OCI-LY3 (cell line): ENCODE measurements around the gene DRG2.

Experiments
- H2AFZ ChIP-seq: fragments of 200-600, 300-600 bp; shearing (Covaris generic); 2 replicates; pipeline ENCODE4 v1.6.0; 2014; ENCODE audit warnings: antibody characterized with exemption, low read depth, low read length
- H3K27ac ChIP-seq: fragments of 200-600, 300-600 bp; sonication (generic); 2 replicates; pipeline ENCODE4 v1.5.1; 2014; ENCODE audit warnings: mild to moderate bottlenecking, low read length, moderate library complexity, mixed read lengths
- H3K27me3 ChIP-seq: fragments of 200-600, 300-600 bp; sonication (generic); 2 replicates; pipeline ENCODE4 v1.6.1; 2014; ENCODE audit warnings: low read depth, low read length, mixed read lengths
- H3K36me3 ChIP-seq: fragments of 200-600, 300-600 bp; sonication (generic); replicated peaks from 2 replicates; pipeline ENCODE3; 2014; ENCODE audit warnings: low read depth, low read length, mixed read lengths
- H3K4me1 ChIP-seq: fragments of 300-600, 200-600 bp; sonication (generic); 2 replicates; pipeline ENCODE4 v1.6.1; 2014; ENCODE audit warnings: low read length, mixed read lengths
- H3K4me2 ChIP-seq: fragments of 200-600, 300-600 bp; sonication (generic); 2 replicates; pipeline ENCODE4 v1.6.1; 2014; ENCODE audit warnings: low read length, mixed read lengths
- H3K4me3 ChIP-seq: fragments of 300-600, 200-600 bp; sonication (generic); 2 replicates; pipeline ENCODE4 v1.5.1; 2014; ENCODE audit warnings: antibody characterized with exemption, mild to moderate bottlenecking, low read length, moderate library complexity
- H3K79me2 ChIP-seq: fragments of 300-600, 200-600 bp; shearing (Covaris generic); 2 replicates; pipeline ENCODE4 v1.6.1; 2014; ENCODE audit warnings: mild to moderate bottlenecking, low read length, mixed read lengths
- H3K9ac ChIP-seq: fragments of 300-600, 200-600 bp; shearing (Covaris generic); 2 replicates; pipeline ENCODE4 v1.6.0; 2014; ENCODE audit warnings: mild to moderate bottlenecking, low read length, moderate library complexity
- H3K9me3 ChIP-seq: fragments of 200-600, 300-600 bp; shearing (Covaris generic); 2 replicates; pipeline ENCODE4 v1.6.1; 2014; ENCODE audit warnings: low read length, mixed read lengths; ENCODE audit not compliant: insufficient read depth
- H4K20me1 ChIP-seq: fragments of 200-600, 300-600 bp; sonication (generic); 2 replicates; pipeline ENCODE4 v1.6.1; 2016; ENCODE audit warnings: low read length, mixed read lengths; ENCODE audit not compliant: insufficient read depth
- EZH2phosphoT487 ChIP-seq: fragments of 200-600 bp; shearing (Covaris generic); IDR thresholded peaks from 2 replicates; pipeline ENCODE4 v1.6.1; 2018; ENCODE audit warnings: antibody characterized with exemption, mixed run types, low read depth
- TF ChIP-seq, protein P1 (sequence below): fragments of 200-600, 300-600 bp; sonication (generic); IDR thresholded peaks from 2 replicates; pipeline ENCODE4 v1.5.1; 2014; ENCODE audit warnings: antibody characterized with exemption, low read length, low read depth

Gene DRG2

DNA sequence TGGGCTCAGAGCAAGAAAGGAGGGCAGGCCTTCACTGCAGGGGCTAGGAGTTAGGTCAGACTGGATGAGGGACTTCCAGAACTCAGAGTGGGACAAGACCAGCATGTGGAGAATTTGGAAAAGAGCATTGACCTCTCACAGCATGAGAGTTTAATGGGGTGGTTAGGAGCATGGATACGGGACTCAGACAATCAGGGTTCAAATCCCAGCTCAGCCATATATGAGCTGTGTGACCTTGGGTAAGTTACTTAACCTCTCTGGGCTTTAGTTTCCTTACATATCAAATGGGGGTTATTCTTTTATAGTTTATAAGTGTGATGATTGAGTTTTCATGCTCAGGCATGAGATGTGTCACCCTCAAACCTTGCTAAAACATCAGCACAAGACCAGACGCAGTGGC lies 58.5 kb downstream of the DRG2 start:
- H3K36me3 ChIP-seq: no peaks in the 10 kb centered on the region
- no peak overlapping the region for H3K9ac ChIP-seq
- H3K4me3 ChIP-seq: no peak overlapping the region
- no peaks in the 10 kb centered on the region for H3K79me2 ChIP-seq
- H4K20me1 ChIP-seq: no peaks in the 10 kb centered on the region
- no peak for TF ChIP-seq EZH2phosphoT487
- TF ChIP-seq, protein P1, sequence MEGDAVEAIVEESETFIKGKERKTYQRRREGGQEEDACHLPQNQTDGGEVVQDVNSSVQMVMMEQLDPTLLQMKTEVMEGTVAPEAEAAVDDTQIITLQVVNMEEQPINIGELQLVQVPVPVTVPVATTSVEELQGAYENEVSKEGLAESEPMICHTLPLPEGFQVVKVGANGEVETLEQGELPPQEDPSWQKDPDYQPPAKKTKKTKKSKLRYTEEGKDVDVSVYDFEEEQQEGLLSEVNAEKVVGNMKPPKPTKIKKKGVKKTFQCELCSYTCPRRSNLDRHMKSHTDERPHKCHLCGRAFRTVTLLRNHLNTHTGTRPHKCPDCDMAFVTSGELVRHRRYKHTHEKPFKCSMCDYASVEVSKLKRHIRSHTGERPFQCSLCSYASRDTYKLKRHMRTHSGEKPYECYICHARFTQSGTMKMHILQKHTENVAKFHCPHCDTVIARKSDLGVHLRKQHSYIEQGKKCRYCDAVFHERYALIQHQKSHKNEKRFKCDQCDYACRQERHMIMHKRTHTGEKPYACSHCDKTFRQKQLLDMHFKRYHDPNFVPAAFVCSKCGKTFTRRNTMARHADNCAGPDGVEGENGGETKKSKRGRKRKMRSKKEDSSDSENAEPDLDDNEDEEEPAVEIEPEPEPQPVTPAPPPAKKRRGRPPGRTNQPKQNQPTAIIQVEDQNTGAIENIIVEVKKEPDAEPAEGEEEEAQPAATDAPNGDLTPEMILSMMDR: no peak
- H3K4me2 ChIP-seq: no peak overlapping the region
- H3K27me3 ChIP-seq: no peaks in the 10 kb centered on the region
- H3K9me3 ChIP-seq: no peaks in the 10 kb centered on the region
- no peaks in the 10 kb centered on the region for H3K4me1 ChIP-seq
- H2AFZ ChIP-seq: no peak overlapping the region
- no peak overlapping the region for H3K27ac ChIP-seq

DNA sequence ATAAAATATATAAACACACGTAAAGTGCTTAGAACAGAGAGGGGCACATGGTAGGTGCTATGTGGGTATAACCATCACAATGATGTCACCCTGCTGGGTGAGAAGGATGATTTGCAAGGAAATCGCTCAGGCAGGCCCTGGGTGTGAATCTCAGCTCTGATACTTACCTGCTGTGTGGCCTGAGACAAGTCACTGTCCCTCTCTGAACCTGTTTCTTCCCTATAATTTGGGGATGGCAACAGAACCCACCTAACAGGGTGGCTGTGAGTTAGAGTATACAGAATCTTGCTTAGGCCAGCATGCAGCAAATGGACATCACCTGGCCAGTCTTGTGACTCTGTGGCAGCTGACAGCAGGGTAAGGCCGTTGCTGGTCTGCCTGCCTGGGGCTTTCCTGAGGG lies 59.2 kb downstream of the DRG2 start:
- Histone ChIP-seq H3K4me2 (no peak overlapping the region), H3K9me3 (no peaks in the 10 kb centered on the region), H3K79me2 (no peaks in the 10 kb centered on the region), H3K27me3 (no peaks in the 10 kb centered on the region), H3K9ac (no peak overlapping the region), H2AFZ (no peak overlapping the region), H4K20me1 (no peaks in the 10 kb centered on the region), H3K36me3 (no peaks in the 10 kb centered on the region), H3K4me1 (no peaks in the 10 kb centered on the region), H3K4me3 (no peak overlapping the region), H3K27ac (no peak overlapping the region)
- TF ChIP-seq EZH2phosphoT487: no peak

DNA sequence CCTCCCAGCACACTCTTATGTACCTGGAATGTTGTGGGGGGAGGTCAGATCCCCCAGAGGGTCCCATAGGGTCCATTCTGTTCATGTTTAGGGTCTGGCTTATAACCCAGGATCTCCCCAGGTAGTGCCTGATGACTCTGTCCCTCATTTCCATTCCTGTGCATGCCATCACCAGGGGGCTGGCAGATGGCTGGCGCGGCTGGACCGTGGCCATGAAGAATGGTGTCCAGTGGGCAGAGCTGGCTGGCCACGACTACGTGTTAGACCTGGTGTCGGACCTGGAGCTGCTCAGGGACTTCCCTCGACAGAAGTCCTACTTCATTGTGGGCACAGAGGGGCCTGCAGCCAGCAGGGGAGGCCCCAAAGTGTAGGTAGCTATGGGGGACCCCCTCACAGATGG lies 60.8 kb downstream of the DRG2 start:
- Histone ChIP-seq H3K4me3 (no peak overlapping the region), H4K20me1 (no peaks in the 10 kb centered on the region), H3K4me1 (no peaks in the 10 kb centered on the region), H3K27ac (no peak overlapping the region), H3K4me2 (no peak overlapping the region), H3K36me3 (no peaks in the 10 kb centered on the region), H3K9ac (no peak overlapping the region), H3K9me3 (no peaks in the 10 kb centered on the region), H2AFZ (no peak overlapping the region), H3K27me3 (no peaks in the 10 kb centered on the region), H3K79me2 (no peaks in the 10 kb centered on the region)
- TF ChIP-seq EZH2phosphoT487: no peak
- TF ChIP-seq, protein P1: no peak

GRCh38 chr17:18151290-18151689 lies 63.5 kb downstream of the DRG2 start:
- no peaks in the 10 kb centered on the region for H3K27me3 ChIP-seq
- no peak for TF ChIP-seq EZH2phosphoT487
- TF ChIP-seq, protein P1: no peak
- no peak overlapping the region for H3K27ac ChIP-seq

GRCh38 chr17:18155179-18155578 lies 67.4 kb downstream of the DRG2 start:
- H3K79me2 ChIP-seq: no peaks in the 10 kb centered on the region
- no peak overlapping the region for H3K4me2 ChIP-seq
- no peaks in the 10 kb centered on the region for H3K36me3 ChIP-seq
- no peak overlapping the region for H3K27ac ChIP-seq
- peaks cover 6% of the 10 kb centered on the region for H3K4me1 ChIP-seq
- H3K9ac ChIP-seq: no peak overlapping the region
- H3K4me3 ChIP-seq: no peak overlapping the region
- H2AFZ ChIP-seq: no peak overlapping the region
- H4K20me1 ChIP-seq: no peaks in the 10 kb centered on the region
- H3K9me3 ChIP-seq: no peaks in the 10 kb centered on the region
- TF ChIP-seq, protein P1: no peak
- TF ChIP-seq EZH2phosphoT487: no peak
- no peaks in the 10 kb centered on the region for H3K27me3 ChIP-seq

More at GRCh38 chr17:18151290-18151689, 63.5 kb downstream of the DRG2 start:
- Histone ChIP-seq H3K9ac (no peak overlapping the region), H3K79me2 (no peaks in the 10 kb centered on the region), H3K4me2 (no peak overlapping the region), H3K4me3 (no peak overlapping the region), H2AFZ (no peak overlapping the region), H4K20me1 (no peaks in the 10 kb centered on the region), H3K36me3 (no peaks in the 10 kb centered on the region), H3K4me1 (no peaks in the 10 kb centered on the region), H3K9me3 (no peaks in the 10 kb centered on the region)
